ENCODE data around the gene UTP15.

Gene UTP15

DNA sequence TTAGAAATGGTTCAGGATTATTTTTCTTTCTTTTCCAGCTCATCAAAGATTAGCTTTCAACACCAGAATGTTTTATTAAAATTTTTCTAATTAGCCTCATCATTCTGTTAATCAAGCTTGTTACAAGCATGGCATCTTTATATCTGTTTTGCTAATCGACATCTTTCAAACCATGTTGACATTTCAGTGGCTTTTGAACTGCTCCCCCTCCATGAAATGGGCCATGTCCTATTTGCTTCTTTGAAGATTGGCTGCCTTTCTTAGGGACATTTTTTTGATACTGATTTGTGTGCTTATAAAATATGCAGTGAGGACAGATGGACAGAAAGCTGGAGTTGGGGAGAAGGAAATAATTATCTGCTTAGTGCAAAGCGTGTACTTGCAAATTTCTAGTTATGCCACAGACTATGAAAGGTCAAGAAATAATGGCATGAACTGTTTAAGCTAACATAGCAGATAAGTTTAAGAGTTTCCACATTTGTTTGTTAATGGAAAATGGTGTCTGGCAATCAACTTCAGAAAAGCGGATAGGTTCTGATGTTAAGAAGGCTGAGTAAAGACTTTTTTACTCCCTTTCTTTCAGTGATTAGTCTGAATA lies 39.8 kb upstream of the UTP15 start:
- TF ChIP-seq POLR2AphosphoS5 (IDR thresholded peaks at IDR 0.05; ENCODE audit: low read depth) (no peak), GABPA (IDR thresholded peaks at IDR 0.05; ENCODE audit: low read depth) (no peak), SPI1 (IDR thresholded peaks at IDR 0.05; ENCODE audit: borderline replicate concordance, low read depth) (no peak)
- TF ChIP-seq, protein P1, sequence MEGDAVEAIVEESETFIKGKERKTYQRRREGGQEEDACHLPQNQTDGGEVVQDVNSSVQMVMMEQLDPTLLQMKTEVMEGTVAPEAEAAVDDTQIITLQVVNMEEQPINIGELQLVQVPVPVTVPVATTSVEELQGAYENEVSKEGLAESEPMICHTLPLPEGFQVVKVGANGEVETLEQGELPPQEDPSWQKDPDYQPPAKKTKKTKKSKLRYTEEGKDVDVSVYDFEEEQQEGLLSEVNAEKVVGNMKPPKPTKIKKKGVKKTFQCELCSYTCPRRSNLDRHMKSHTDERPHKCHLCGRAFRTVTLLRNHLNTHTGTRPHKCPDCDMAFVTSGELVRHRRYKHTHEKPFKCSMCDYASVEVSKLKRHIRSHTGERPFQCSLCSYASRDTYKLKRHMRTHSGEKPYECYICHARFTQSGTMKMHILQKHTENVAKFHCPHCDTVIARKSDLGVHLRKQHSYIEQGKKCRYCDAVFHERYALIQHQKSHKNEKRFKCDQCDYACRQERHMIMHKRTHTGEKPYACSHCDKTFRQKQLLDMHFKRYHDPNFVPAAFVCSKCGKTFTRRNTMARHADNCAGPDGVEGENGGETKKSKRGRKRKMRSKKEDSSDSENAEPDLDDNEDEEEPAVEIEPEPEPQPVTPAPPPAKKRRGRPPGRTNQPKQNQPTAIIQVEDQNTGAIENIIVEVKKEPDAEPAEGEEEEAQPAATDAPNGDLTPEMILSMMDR (IDR thresholded peaks at IDR 0.05; ENCODE audit: insufficient read depth, low read length), result no peak
- H3K27me3 ChIP-seq (ENCODE audit: insufficient read depth, poor library complexity, severe bottlenecking), result no peaks in the 10 kb centered on the region
- H3K27ac ChIP-seq (replicated peaks), result no peak overlapping the region
- DNase-seq (ENCODE audit: low read depth in 1 of 2, low spot score in 1 of 2), result no peak
- H3K4me3 ChIP-seq (replicated peaks; ENCODE audit: insufficient read depth, low read length), result no peak overlapping the region

DNA sequence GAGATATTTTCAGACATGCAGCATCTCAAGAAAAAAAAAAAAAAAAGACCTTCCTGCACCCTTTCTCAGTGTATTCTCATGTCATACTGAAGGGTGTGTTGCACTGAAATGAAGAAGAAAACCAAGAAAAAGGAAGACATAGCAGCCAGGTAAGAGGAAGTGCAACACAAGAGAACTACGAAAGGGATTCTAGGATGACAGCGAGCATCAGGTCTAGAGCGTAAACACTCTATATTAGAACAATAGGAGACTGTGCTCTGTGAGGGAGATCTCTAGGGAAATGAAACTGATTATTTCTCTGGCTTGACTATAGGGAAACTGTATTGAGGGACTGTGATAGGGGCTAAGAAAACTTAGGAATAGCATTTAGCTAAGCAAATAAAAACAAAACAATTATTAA lies 37.3 kb upstream of the UTP15 start:
- DNase-seq (ENCODE audit: low read depth in 1 of 2, low spot score in 1 of 2), result no peak
- Histone ChIP-seq H3K27ac (replicated peaks) (no peak overlapping the region), H3K27me3 (ENCODE audit: insufficient read depth, poor library complexity, severe bottlenecking) (no peaks in the 10 kb centered on the region), H3K4me3 (replicated peaks; ENCODE audit: insufficient read depth, low read length) (no peak overlapping the region)
- no peak for TF ChIP-seq GABPA (IDR thresholded peaks at IDR 0.05; ENCODE audit: low read depth)
- no peak; the same call in 1 of the 2 replicates for TF ChIP-seq SPI1 (IDR thresholded peaks at IDR 0.05; ENCODE audit: borderline replicate concordance, low read depth)
- no peak for TF ChIP-seq POLR2AphosphoS5 (IDR thresholded peaks at IDR 0.05; ENCODE audit: low read depth)

DNA sequence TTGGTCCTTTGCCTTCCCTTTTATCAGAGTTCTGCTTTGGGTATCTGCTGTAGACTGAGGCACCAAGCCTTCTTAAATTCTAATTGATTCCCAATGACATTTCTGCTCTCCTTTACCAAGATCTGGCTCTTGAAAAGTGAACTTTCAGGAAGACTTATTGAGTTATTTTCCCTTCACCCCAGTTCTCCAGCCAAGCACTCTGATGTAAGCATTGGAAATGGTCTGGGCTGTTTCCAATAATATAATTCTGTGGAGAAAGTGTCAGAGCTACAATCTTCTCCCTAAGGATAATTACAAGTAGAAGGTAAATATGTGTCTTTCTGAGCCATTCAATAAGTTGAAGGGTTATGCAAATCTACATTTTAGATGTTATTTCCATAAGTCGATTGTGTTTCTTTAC lies 36.5 kb upstream of the UTP15 start:
- DNase-seq (ENCODE audit: low read depth in 1 of 2, low spot score in 1 of 2), result no peak
- no peak overlapping the region for H3K4me3 ChIP-seq (replicated peaks; ENCODE audit: insufficient read depth, low read length)
- TF ChIP-seq, protein P2, sequence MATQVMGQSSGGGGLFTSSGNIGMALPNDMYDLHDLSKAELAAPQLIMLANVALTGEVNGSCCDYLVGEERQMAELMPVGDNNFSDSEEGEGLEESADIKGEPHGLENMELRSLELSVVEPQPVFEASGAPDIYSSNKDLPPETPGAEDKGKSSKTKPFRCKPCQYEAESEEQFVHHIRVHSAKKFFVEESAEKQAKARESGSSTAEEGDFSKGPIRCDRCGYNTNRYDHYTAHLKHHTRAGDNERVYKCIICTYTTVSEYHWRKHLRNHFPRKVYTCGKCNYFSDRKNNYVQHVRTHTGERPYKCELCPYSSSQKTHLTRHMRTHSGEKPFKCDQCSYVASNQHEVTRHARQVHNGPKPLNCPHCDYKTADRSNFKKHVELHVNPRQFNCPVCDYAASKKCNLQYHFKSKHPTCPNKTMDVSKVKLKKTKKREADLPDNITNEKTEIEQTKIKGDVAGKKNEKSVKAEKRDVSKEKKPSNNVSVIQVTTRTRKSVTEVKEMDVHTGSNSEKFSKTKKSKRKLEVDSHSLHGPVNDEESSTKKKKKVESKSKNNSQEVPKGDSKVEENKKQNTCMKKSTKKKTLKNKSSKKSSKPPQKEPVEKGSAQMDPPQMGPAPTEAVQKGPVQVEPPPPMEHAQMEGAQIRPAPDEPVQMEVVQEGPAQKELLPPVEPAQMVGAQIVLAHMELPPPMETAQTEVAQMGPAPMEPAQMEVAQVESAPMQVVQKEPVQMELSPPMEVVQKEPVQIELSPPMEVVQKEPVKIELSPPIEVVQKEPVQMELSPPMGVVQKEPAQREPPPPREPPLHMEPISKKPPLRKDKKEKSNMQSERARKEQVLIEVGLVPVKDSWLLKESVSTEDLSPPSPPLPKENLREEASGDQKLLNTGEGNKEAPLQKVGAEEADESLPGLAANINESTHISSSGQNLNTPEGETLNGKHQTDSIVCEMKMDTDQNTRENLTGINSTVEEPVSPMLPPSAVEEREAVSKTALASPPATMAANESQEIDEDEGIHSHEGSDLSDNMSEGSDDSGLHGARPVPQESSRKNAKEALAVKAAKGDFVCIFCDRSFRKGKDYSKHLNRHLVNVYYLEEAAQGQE (IDR thresholded peaks at IDR 0.05; ENCODE audit: insufficient replicate concordance, low read depth), result no peak
- TF ChIP-seq SPI1 (IDR thresholded peaks at IDR 0.05; ENCODE audit: borderline replicate concordance, low read depth) (no peak), GABPA (IDR thresholded peaks at IDR 0.05; ENCODE audit: low read depth) (no peak), POLR2AphosphoS5 (IDR thresholded peaks at IDR 0.05; ENCODE audit: low read depth) (no peak)
- TF ChIP-seq, protein P1 (IDR thresholded peaks at IDR 0.05; ENCODE audit: insufficient read depth, low read length), result no peak
- H3K27ac ChIP-seq (replicated peaks), result no peak overlapping the region
- H3K27me3 ChIP-seq (ENCODE audit: insufficient read depth, poor library complexity, severe bottlenecking), result no peaks in the 10 kb centered on the region

DNA sequence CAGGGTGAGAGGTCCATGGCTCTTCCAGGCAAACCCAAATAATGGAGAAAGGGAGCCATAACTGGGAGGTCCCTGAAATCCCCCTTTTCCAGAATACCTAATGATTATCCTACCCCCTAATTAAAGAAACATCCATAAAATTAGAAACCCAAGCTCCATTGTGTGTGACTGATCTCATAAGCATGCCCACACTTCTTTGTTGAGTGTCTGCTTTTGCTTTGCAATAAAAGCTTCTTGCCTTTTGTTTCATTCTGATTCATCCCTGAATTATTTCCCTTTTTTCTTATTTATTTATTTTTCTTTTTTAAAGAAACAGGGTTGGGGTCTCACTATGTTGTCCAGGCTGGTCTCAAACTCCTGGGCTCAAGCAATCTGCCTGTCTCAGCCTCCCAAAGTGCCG lies 34.2 kb upstream of the UTP15 start:
- DNase-seq (ENCODE audit: low read depth in 1 of 2, low spot score in 1 of 2), result no peak
- Histone ChIP-seq H3K27ac (replicated peaks) (no peak overlapping the region), H3K27me3 (ENCODE audit: insufficient read depth, poor library complexity, severe bottlenecking) (no peaks in the 10 kb centered on the region), H3K4me3 (replicated peaks; ENCODE audit: insufficient read depth, low read length) (no peak overlapping the region)
- no peak for TF ChIP-seq GABPA (IDR thresholded peaks at IDR 0.05; ENCODE audit: low read depth)
- TF ChIP-seq, protein P2 (IDR thresholded peaks at IDR 0.05; ENCODE audit: insufficient replicate concordance, low read depth), result no peak

DNA sequence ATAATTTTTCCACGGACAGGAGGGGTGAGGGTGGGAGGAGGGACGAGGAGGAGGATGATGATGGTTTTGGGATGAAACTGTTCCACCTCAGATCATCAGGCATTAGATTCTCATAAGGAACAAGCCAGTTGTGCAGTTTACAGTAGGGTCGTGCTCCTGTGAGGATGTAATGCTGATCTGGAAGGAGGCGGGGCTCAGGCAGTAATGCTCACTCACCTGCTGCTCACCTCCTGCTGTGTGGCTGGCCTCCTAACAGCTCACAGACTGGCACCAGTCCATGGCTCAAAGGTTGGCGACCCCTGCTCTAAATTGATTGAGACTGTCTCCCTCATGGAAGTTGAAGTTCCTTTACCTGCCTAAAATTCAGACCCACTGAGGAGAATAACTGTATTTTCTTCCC lies 33.3 kb upstream of the UTP15 start:
- H3K4me3 ChIP-seq (replicated peaks; ENCODE audit: insufficient read depth, low read length), result no peak overlapping the region
- TF ChIP-seq, protein P1 (IDR thresholded peaks at IDR 0.05; ENCODE audit: insufficient read depth, low read length), result no peak
- no peak for TF ChIP-seq GABPA (IDR thresholded peaks at IDR 0.05; ENCODE audit: low read depth)
- no peak for TF ChIP-seq POLR2AphosphoS5 (IDR thresholded peaks at IDR 0.05; ENCODE audit: low read depth)
- TF ChIP-seq SPI1 (IDR thresholded peaks at IDR 0.05; ENCODE audit: borderline replicate concordance, low read depth), result no peak
- TF ChIP-seq, protein P2 (IDR thresholded peaks at IDR 0.05; ENCODE audit: insufficient replicate concordance, low read depth), result no peak
- no peaks in the 10 kb centered on the region for H3K27me3 ChIP-seq (ENCODE audit: insufficient read depth, poor library complexity, severe bottlenecking)
- no peak overlapping the region for H3K27ac ChIP-seq (replicated peaks)
- no peak for DNase-seq (ENCODE audit: low read depth in 1 of 2, low spot score in 1 of 2)

All from HL-60 (cell line).